ENCODE data around the gene LDB2. TPM values are rescaled to one million over a fixed set of nuclear protein-coding genes. Genes with fewer than 3 reads are reported as not detected.

The LDB2 gene
- total and polyA plus RNA-seq, 8 donors: 4.0 to 11.6 (median 5.9) TPM

DNA sequence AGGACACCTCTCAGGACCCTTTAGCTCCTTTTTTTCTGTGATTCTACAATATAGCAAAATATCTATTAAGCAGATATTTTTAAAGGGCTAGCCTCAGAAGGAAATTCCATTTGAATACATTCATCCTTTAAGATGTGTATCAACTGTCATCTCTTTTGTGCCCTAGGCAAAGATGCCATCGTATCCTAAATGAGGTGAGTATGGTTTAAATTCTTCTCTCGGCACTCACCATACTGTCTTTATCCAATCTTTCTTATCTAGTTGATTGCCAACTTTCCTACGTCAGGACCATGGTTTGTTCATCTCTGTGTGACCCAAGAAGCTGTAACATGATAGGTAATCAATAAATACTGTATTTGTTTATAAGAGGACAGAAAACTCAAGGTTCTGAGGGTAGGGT lies 176.0 kb downstream of the LDB2 start:
- Histone ChIP-seq H3K27me3 (no peaks in the 10 kb centered on the region), H3K27ac (peak overlapping the region in 1 of 4 donors; percentile 10), H3K36me3 (no peaks in the 10 kb centered on the region), H3K4me3 (no peak overlapping the region), H3K4me1 (peaks cover 3 to 15% (median 6%) of the 10 kb centered on the region in 3 donors), H3K9me3 (no peaks in the 10 kb centered on the region)
- FAIRE-seq (no peak), ATAC-seq (no peak), DNase-seq (no peak)
- intact Hi-C loops (cut with DNase I): no loop called here
- TF ChIP-seq, protein P1, sequence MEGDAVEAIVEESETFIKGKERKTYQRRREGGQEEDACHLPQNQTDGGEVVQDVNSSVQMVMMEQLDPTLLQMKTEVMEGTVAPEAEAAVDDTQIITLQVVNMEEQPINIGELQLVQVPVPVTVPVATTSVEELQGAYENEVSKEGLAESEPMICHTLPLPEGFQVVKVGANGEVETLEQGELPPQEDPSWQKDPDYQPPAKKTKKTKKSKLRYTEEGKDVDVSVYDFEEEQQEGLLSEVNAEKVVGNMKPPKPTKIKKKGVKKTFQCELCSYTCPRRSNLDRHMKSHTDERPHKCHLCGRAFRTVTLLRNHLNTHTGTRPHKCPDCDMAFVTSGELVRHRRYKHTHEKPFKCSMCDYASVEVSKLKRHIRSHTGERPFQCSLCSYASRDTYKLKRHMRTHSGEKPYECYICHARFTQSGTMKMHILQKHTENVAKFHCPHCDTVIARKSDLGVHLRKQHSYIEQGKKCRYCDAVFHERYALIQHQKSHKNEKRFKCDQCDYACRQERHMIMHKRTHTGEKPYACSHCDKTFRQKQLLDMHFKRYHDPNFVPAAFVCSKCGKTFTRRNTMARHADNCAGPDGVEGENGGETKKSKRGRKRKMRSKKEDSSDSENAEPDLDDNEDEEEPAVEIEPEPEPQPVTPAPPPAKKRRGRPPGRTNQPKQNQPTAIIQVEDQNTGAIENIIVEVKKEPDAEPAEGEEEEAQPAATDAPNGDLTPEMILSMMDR (IDR thresholded peaks at IDR 0.05): no peak
- 48 to 67% methylated on average over 3 of the region's 3 CpGs for WGBS, 2 donors

DNA sequence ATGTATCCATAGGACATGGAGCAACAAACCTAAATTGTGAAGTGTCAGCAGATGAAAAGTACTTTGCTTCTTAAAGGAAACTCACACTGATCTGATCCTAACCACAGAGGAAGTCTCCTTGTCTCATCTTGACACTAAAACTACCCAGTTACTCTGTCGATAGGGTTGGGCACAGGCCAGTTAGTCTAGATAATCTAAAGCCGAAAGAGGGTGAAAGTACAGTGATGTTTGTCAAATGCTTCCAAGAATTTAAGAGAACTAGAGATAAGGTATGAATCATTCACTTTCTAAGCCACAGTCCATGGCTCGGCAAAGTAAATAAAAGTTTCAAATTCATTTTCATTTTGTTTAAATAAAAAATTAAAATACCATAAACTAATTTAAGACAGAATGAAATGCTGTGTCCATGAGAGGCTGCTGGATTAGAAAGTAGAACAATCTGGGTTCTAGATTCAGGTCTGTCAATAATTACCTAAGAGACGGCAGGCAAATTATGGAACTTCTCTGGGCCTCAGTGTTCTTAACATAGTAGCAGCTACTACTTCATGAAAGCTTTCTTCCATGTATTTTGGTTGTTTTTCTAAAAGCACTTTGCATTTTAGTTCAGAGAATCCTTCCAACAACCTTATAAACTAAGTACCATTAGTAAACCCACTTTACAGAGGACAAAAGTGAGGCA lies 176.7 kb downstream of the LDB2 start:
- Histone ChIP-seq H3K27ac (peak overlapping the region in 1 of 4 donors; percentile 10), H3K4me3 (no peak overlapping the region), H3K36me3 (no peaks in the 10 kb centered on the region), H3K27me3 (no peaks in the 10 kb centered on the region), H3K9me3 (no peaks in the 10 kb centered on the region), H3K4me1 (peaks cover 3 to 15% (median 6%) of the 10 kb centered on the region in 3 donors)
- intact Hi-C loops (cut with DNase I): no loop called here
- DNase-seq (peak in 2 of 6 donors; percentile 15), ATAC-seq (peak; percentile 76 to 96 (median 94)), FAIRE-seq (peak; percentile 41)
- 10 to 12% methylated on average over 4 of the region's 4 CpGs for whole genome bisulfite sequencing, 2 donors
- TF ChIP-seq, protein P1 (IDR thresholded peaks at IDR 0.05): no peak

DNA sequence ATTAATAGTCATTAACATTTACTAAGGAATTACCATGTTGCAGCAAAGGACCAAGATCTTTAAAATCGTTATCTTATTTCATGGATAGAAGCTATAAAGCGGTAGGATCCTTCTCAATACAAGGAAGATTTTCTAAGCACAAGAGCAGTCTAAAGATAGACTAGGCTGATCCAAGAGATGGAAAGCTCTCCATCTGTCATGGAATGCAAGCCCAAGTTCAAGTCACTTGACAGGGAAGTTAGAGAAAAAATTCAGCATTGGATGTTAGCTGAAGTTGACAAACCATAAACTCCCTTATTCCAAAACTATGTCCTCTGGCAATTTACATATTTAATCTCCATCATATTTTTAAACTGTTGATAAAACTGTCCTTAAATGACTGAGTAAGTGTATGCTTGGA lies 177.7 kb downstream of the LDB2 start:
- TF ChIP-seq, protein P1 (IDR thresholded peaks at IDR 0.05): no peak
- DNase-seq (no peak), FAIRE-seq (no peak), ATAC-seq (no peak)
- intact Hi-C loops (cut with DNase I): no loop called here
- Histone ChIP-seq H3K4me3 (no peak overlapping the region), H3K27ac (no peak overlapping the region), H3K36me3 (no peaks in the 10 kb centered on the region), H3K9me3 (no peaks in the 10 kb centered on the region), H3K27me3 (no peaks in the 10 kb centered on the region), H3K4me1 (peaks cover 3 to 15% (median 6%) of the 10 kb centered on the region in 3 donors)
- WGBS, 2 donors: 65 to 88% methylated on average over 2 of the region's 2 CpGs

DNA sequence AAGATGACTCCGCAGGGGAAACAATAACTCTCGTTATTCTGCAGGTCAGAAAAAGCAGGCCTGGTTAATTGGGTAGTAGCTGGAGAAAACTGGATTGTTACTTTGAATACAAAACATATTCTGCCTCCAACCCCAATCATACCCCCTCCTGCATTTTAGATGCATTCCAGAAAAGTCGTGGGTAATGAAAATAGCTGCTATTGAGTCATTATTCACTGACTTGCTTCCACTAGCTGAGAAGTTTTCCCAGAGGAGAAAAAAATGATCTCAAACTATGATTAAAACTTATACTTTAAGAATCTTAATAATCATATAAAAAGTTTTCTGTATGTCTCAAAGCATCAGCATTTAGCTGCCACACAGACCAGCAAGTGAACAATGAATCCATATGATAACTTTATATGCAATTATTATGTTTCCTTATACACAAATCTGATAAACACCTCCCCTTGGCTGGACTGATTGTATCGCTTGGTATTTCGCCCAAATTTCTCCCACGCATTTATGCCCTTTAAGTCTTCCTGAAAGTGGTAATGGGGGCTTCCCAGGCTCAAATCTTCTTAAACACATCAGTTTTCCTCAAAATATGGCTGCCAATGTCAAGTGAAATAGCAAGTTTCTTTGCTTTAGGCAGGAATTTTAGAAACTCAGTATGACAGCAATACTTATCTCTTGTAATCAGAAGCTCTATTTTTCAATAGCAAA lies 181.0 kb downstream of the LDB2 start:
- H3K36me3 ChIP-seq: no peaks in the 10 kb centered on the region
- DNase-seq (no peak), FAIRE-seq (no peak), ATAC-seq (no peak)
- H3K27me3 ChIP-seq: no peaks in the 10 kb centered on the region
- no peak overlapping the region for H3K4me3 ChIP-seq
- intact Hi-C loops (cut with DNase I): no loop called here
- H3K4me1 ChIP-seq: peaks cover 3 to 15% (median 6%) of the 10 kb centered on the region in 3 donors
- H3K9me3 ChIP-seq: no peaks in the 10 kb centered on the region
- TF ChIP-seq, protein P1 (IDR thresholded peaks at IDR 0.05): no peak
- H3K27ac ChIP-seq: no peak overlapping the region
- WGBS, 2 donors: 69 to 79% methylated on average over 6 of the region's 6 CpGs

DNA sequence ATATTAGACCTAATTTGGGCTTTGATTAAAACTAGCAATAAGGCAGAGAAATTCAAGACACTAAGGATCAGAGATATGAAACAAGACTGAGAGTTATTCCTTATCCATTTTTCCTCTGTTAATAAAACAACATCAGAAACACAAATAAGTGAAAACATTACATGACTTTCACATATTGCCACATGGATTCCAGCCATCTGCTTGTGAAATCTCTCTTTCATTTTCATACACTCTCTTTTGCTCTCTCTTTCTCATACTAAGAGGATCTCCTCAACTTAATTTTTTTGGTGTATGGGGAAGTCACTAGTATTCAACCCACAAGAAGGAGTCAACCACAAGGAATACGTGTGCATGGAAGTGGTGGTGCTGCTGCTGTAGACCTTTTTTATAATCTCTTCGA lies 183.0 kb downstream of the LDB2 start:
- Histone ChIP-seq H3K9me3 (no peaks in the 10 kb centered on the region), H3K4me3 (no peak overlapping the region), H3K36me3 (no peaks in the 10 kb centered on the region), H3K27me3 (no peaks in the 10 kb centered on the region), H3K27ac (no peak overlapping the region), H3K4me1 (no peaks in the 10 kb centered on the region)
- FAIRE-seq (no peak), DNase-seq (no peak), ATAC-seq (no peak)
- TF ChIP-seq, protein P1 (IDR thresholded peaks at IDR 0.05): no peak
- intact Hi-C loops (cut with DNase I): no loop called here
- WGBS, 2 donors: 72 to 82% methylated on average over 2 of the region's 2 CpGs

Data from pancreas (tissue), 10 donors.